Epithelial cell of alveolus of lung (primary cell): ENCODE results near the gene ITIH2. TPM values are rescaled to one million over a fixed set of nuclear protein-coding genes. Genes with fewer than 3 reads are reported as not detected.

ENCODE experiments used
- total RNA-seq: library from RNA; depleted of rRNA; stranded (reverse); fragments of >200 nt; gene quantifications from 2 replicates; pipeline ENCODE4 v1.2.1, GENCODE V29; 2015

ITIH2 gene
- total RNA-seq, result not detected in 2 replicates

DNA sequence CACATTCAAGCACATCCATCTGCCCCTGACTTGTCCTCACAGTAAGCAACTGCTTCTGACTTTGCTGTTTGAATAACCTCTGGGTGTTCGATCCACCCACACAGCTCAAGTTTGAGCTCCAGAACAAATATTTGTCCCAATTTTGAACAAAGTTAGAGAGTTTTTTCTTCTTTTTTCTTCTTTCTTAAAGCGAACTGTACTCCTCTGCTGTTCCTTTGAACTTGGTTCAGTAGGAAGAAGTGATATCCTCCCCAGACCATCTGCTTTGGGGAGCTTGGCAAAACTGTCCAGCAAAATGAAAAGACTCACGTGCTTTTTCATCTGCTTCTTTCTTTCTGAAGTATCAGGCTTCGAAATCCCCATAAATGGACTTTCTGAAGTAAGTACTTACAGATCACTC lies at the start of gene ITIH2:
ITIH2 (plus strand) TSS at position 177 of the 400 bp plus-strand sequence; CDS start at position 296, 119 bp downstream.

GRCh38 chr10:7666253-7667023 lies 36.7 kb upstream of the ITIH2 start, which contains the start of gene ITIH5:
Gene ITIH5, minus strand, starts transcription at chr10:7666966. Its CDS starts 74 bp downstream, at chr10:7666892.

GRCh38 chr10:7787857-7788638 lies 84.9 kb downstream of the ITIH2 start, which contains the start of the genes ATP5F1C and KIN:
Gene ATP5F1C, plus strand, starts transcription at chr10:7788177. Its CDS starts 31 bp downstream, at chr10:7788208.
Gene KIN, minus strand, starts transcription at chr10:7787993. Its CDS starts 60 bp downstream, at chr10:7787933.

Other genes with a start within 250 kb of the ITIH2 start
- gene ITIH5, start 36.4 kb upstream of the ITIH2 start, total RNA-seq, result 0.72 and 0.91 TPM in 2 replicates
- 3.0 and 7.0 TPM in 2 replicates for gene KIN, start 84.7 kb downstream of the ITIH2 start, total RNA-seq
- 268 TPM in 2 replicates for gene ATP5F1C, start 84.9 kb downstream of the ITIH2 start, total RNA-seq
- 2.1 and 3.3 TPM in 2 replicates for gene TAF3, start 115.2 kb downstream of the ITIH2 start, total RNA-seq